ENCODE data around the gene CYSLTR1.

The CYSLTR1 gene

GRCh38 chrX:78333521-78333920 lies 6.1 kb upstream of the CYSLTR1 start:
- Mint-ChIP-seq H3K27me3 (ENCODE audit: low read depth) (no peaks in the 10 kb centered on the region), H3K9me3 (peaks cover 2% of the 10 kb centered on the region), H3K4me3 (no peak overlapping the region), H3K36me3 (ENCODE audit: low read depth) (no peaks in the 10 kb centered on the region), H3K27ac (no peak overlapping the region), H3K4me1 (peaks cover 8% of the 10 kb centered on the region)
- TF ChIP-seq, protein P1, sequence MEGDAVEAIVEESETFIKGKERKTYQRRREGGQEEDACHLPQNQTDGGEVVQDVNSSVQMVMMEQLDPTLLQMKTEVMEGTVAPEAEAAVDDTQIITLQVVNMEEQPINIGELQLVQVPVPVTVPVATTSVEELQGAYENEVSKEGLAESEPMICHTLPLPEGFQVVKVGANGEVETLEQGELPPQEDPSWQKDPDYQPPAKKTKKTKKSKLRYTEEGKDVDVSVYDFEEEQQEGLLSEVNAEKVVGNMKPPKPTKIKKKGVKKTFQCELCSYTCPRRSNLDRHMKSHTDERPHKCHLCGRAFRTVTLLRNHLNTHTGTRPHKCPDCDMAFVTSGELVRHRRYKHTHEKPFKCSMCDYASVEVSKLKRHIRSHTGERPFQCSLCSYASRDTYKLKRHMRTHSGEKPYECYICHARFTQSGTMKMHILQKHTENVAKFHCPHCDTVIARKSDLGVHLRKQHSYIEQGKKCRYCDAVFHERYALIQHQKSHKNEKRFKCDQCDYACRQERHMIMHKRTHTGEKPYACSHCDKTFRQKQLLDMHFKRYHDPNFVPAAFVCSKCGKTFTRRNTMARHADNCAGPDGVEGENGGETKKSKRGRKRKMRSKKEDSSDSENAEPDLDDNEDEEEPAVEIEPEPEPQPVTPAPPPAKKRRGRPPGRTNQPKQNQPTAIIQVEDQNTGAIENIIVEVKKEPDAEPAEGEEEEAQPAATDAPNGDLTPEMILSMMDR (IDR thresholded peaks at IDR 0.05; ENCODE audit: unreplicated experiment in 3 of 3): no peak

- TF ChIP-seq, protein P1 (IDR thresholded peaks at IDR 0.05; ENCODE audit: unreplicated experiment in 3 of 3): no peak
- Mint-ChIP-seq H3K27ac (no peak overlapping the region), H3K4me3 (no peak overlapping the region), H3K9me3 (peaks cover 2% of the 10 kb centered on the region), H3K36me3 (ENCODE audit: low read depth) (no peaks in the 10 kb centered on the region), H3K4me1 (peaks cover 20% of the 10 kb centered on the region), H3K27me3 (ENCODE audit: low read depth) (no peaks in the 10 kb centered on the region)
Measured at GRCh38 chrX:78331708-78332107, 4.3 kb upstream of the CYSLTR1 start.

DNA sequence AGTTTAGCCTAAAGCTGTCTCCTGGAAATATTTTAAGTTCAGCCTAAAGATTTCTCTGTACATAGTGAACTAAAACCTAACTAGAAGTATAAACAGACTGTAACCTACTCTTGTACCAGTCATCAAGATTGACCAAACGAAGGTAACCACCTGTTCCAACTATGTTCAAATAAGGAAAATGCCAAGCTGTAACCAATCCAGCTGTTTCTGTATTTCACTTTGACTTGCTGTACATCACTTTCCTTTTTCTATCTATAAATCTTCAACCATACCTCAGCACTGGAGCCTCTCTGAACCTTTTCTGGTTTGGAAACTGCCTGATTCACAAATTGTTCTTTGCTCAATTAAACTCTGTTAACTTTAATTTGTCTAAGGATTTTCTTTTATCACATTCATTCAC lies 3.1 kb upstream of the CYSLTR1 start:
- no peaks in the 10 kb centered on the region for H3K27me3 Mint-ChIP-seq (ENCODE audit: low read depth)
- H3K9me3 Mint-ChIP-seq: peaks cover 2% of the 10 kb centered on the region
- H3K4me3 Mint-ChIP-seq: no peak overlapping the region
- H3K4me1 Mint-ChIP-seq: peaks cover 20% of the 10 kb centered on the region
- no peak overlapping the region for H3K27ac Mint-ChIP-seq
- H3K36me3 Mint-ChIP-seq (ENCODE audit: low read depth): no peaks in the 10 kb centered on the region
- TF ChIP-seq, protein P1 (IDR thresholded peaks at IDR 0.05; ENCODE audit: unreplicated experiment in 3 of 3): no peak

DNA sequence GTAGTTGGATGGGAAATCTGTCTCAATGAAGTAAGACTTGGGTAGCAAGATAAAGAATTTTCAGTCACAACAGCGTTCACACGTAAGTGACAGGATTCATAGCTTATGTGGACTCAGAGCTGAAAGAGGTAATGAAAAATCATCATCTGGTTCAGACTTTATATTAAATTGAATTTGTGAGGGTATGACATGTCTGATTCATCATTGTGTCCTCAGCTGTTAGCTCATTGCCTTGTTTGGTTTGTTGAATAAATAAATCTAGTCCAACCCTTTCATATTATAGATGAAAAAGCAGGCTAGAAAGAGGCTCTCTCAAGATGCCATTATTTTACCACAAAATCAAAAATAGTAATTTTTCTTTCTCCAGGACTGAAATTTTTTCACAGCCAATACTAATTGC lies 2.7 kb upstream of the CYSLTR1 start:
- no peak overlapping the region for H3K4me3 Mint-ChIP-seq
- TF ChIP-seq, protein P1 (IDR thresholded peaks at IDR 0.05; ENCODE audit: unreplicated experiment in 3 of 3): no peak
- no peaks in the 10 kb centered on the region for H3K36me3 Mint-ChIP-seq (ENCODE audit: low read depth)
- no peaks in the 10 kb centered on the region for H3K27me3 Mint-ChIP-seq (ENCODE audit: low read depth)
- H3K4me1 Mint-ChIP-seq: peaks cover 20% of the 10 kb centered on the region
- no peak overlapping the region for H3K27ac Mint-ChIP-seq
- peaks cover 2% of the 10 kb centered on the region for H3K9me3 Mint-ChIP-seq

DNA sequence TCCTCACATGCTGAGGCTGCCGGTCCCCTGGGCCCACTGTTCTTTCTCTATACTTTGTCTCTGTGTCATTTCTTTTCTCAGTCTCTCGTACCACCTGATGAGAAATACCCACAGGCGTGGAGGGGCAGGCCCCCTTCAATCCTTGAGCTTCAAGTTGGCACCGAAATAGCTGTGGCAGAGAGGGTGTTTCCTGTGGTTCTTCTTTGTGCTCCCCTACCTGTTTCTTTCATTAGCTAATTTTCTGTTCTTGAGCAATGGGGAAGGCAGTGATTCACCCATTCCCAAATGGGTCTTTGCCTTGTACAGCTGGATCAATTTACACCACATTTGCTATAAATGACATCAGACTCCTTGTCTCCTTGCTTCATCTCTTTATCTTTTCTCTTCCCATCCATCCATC lies 2.1 kb upstream of the CYSLTR1 start:
- H3K36me3 Mint-ChIP-seq (ENCODE audit: low read depth): no peaks in the 10 kb centered on the region
- TF ChIP-seq, protein P1 (IDR thresholded peaks at IDR 0.05; ENCODE audit: unreplicated experiment in 3 of 3): no peak
- H3K27me3 Mint-ChIP-seq (ENCODE audit: low read depth): no peaks in the 10 kb centered on the region
- H3K9me3 Mint-ChIP-seq: no peaks in the 10 kb centered on the region
- H3K4me3 Mint-ChIP-seq: no peak overlapping the region
- peaks cover 20% of the 10 kb centered on the region for H3K4me1 Mint-ChIP-seq
- no peak overlapping the region for H3K27ac Mint-ChIP-seq

GRCh38 chrX:78326401-78326800 lies 1.0 kb downstream of the CYSLTR1 start:
- peaks cover 20% of the 10 kb centered on the region for H3K4me1 Mint-ChIP-seq
- TF ChIP-seq, protein P1 (IDR thresholded peaks at IDR 0.05; ENCODE audit: unreplicated experiment in 3 of 3): no peak
- H3K4me3 Mint-ChIP-seq: no peak overlapping the region
- no peaks in the 10 kb centered on the region for H3K36me3 Mint-ChIP-seq (ENCODE audit: low read depth)
- H3K27me3 Mint-ChIP-seq (ENCODE audit: low read depth): no peaks in the 10 kb centered on the region
- peaks cover 3% of the 10 kb centered on the region for H3K9me3 Mint-ChIP-seq
- no peak overlapping the region for H3K27ac Mint-ChIP-seq
